GM23248 (cell line): ENCODE data around the gene CADPS.

Experiments
- EZH2 ChIP-seq: fragments of 200-600 bp; sonication (generic); IDR thresholded peaks from 2 replicates; pipeline ENCODE4 v1.6.1; 2018; ENCODE audit warnings: antibody characterized with exemption, mild to moderate bottlenecking; ENCODE audit not compliant: insufficient read depth, poor library complexity, severe bottlenecking
- EZH2phosphoT487 ChIP-seq: fragments of 200-600 bp; sonication (generic); IDR thresholded peaks from 2 replicates; pipeline ENCODE4 v1.6.1; 2018; ENCODE audit warnings: antibody characterized with exemption, moderate library complexity, mild to moderate bottlenecking, low read depth; ENCODE audit not compliant: insufficient read depth

GRCh38 chr3:62823461-62824050 lies 51.7 kb downstream of the CADPS start:
- TF ChIP-seq EZH2, result no peak
- no peak for TF ChIP-seq EZH2phosphoT487
